ENCODE measurements around the gene HOXA9.

The HOXA9 gene

GRCh38 chr7:27200761-27201579 is 35.6 kb upstream of the HOXA9 start:
- DNase-seq (ENCODE audit: low spot score) = peak; percentile 64

DNA sequence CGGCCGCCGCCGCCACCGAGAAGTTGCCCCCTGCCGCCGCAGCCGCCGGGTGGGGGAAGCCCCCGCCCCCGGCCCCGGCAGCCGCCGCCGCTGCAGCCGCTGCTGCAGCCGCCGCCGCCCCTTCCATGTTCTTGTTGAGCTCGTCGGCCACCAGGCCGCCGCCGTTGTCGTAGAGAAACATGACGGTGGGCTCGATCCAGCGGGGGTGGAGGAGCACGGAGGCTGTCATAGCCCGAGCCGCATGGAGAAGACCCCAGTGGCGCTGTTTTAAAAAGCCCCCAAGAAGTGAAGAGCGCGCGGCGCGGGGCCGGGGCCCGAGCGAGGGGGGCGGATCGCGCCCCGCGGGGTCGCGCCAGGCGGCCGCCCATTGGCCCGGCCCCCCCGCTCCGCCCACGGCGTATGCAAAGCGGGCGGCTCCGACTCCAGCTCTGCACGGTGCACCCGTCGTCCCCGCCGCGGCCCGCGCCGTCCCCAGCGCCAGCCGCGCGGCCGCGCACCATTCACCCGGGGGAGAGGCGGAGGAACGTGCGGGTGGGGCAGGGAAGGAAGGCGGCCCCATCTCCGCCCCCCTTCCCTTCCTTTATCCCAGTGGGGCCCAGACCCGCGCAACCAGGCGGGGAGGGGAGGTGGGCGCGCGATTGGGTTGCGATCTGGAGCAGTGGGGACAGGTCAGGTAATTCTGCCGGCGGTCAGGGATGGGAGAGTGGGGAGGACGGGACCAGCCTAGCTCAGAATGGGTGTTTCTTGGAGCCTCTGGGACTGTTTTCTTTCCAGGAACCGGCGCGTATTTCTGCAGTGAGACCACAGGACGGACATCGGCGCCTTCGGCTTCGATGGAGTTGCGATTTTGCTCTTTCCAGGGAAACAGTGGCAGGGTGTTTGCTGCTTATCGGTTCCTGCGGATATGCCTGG is 34.8 kb upstream of the HOXA9 start, which contains the start of gene HOXA13:
Gene HOXA13, minus strand, starts transcription at position 243 of the 912 bp plus-strand sequence. Its CDS starts 14 bp downstream, at position 229.
- peak; percentile 82 for DNase-seq (ENCODE audit: low spot score)

- peak; percentile 72 for DNase-seq (ENCODE audit: low spot score)
Observed at GRCh38 chr7:27198871-27199801, 33.8 kb upstream of the HOXA9 start.

GRCh38 chr7:27198138-27198841 is 33.0 kb upstream of the HOXA9 start:
- DNase-seq (ENCODE audit: low spot score) = peak; percentile 67

DNA sequence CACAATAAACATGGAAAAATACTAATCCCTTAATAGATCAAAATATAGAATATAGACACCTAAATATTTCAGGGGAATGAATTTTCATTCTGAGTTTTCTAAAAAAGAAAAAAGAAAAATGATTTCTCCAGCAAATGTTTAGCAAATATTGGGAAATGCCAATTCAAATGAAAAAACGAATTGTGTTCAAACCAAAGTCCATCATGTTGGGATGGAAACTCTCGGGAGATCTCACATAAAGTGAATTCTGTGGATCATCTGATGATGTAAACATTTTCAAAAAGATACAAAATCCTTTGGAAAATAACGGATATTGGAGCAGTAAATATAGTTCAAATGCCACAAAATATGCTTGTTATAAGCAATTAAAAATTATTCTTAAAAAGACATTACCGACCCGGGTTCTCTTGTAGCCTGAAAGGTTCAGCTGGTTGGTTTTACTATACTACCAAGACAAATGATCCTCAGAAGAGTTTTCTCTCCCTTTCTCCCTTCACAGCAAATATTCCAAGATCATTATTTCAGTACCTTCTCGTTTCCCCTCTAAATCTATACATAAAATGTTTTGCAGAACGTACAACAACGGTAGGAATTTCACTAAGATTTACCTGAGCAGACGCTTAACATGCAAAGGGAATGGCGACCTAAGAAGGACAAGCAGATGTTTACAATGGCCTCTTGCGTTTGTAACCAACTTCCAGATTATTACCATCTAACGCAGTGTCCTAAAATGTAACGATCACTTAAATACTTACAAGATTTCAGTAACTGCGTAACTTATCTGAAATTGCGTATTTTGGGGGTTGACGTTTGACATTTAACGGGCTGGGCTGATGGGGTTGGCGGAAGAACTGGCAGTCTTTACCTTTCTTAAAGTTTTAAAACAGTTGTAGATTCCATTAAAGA is 32.1 kb upstream of the HOXA9 start:
- DNase-seq (ENCODE audit: low spot score) = peak; percentile 52

GRCh38 chr7:27196287-27196767 is 31.0 kb upstream of the HOXA9 start:
- DNase-seq (ENCODE audit: low spot score) = peak; percentile 87

DNA sequence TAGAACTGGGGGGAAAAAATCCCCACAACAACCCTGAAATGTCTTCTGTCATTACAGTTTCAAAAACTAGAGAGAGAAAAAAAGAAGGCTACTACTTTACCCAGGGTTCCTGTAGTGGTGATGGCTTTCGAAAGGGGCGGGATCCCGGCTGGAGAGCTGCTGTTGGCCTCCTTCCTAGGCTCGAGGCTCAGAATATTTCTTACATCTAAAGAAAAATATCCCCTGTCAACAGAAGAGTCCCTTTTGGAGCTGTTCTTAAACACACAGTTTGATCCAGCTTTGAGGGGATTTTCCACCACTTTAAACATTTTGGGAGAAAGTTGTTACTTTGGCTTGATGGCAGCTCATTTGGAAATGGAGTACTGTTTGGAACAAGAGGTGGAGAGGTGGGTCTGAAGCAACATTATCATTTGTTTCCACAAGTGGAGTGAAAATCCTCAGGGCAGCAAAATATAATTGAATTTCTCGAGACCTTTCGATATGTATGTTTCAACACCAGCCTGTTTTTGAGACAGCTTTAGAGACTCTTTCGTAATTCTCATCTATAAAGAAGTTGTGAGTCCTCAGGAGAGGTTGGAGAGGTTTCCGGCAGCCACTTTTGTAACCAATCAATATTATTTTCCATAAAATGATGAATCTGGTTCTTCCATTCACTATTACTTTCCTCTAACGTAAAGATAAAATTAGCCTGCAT is 29.5 kb upstream of the HOXA9 start:
- DNase-seq (ENCODE audit: low spot score) = peak; percentile 57

DNA sequence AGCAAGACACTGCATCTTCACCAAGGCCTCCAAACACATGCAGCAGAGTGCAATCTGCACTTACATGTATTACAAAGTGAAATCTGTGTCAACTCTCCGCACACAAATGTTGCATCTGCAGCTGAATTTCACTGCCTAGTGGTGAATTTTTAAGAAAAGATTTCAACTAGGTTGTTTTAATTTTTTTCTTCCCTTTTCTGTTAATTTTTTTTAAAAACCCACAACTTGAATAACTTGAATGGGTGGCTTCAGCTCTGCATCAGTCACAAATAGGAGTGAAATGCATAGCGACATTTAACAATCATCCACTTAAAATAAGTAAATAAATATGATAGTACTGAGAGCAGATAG is 28.6 kb upstream of the HOXA9 start:
- no peak for DNase-seq (ENCODE audit: low spot score)

DNA sequence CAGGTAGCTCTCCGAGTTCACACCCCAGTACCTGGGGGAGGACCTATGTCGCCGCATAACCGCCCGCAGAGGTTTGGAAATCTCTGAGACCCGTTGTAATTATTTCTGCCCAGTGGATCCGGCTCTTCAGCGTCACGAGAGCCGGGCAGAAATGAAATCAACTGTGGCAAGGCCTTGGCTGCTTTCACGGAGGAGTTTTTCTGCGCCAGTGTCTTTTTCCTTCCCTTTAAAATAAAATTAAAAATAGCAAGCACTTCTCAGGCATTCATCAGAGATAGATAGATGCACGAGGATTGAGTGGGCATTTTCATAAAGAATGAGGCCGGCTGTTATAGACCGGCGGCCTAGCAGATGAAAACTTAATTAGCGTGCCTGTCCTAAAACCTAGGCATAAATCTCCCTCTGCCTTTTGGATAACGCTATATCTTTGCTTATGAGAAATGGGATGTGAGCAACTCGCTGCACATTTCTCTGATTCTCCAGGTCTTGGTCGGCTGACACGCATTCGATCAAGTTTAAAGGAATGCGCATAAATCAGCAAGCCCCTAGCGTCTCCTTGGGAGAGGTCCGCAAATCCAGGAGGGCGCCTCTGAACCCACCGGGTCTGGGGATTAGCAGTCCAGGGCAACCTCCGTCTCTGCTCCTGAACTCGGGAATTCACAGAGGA is 28.1 kb upstream of the HOXA9 start:
- DNase-seq (ENCODE audit: low spot score) = peak; percentile 68

DNA sequence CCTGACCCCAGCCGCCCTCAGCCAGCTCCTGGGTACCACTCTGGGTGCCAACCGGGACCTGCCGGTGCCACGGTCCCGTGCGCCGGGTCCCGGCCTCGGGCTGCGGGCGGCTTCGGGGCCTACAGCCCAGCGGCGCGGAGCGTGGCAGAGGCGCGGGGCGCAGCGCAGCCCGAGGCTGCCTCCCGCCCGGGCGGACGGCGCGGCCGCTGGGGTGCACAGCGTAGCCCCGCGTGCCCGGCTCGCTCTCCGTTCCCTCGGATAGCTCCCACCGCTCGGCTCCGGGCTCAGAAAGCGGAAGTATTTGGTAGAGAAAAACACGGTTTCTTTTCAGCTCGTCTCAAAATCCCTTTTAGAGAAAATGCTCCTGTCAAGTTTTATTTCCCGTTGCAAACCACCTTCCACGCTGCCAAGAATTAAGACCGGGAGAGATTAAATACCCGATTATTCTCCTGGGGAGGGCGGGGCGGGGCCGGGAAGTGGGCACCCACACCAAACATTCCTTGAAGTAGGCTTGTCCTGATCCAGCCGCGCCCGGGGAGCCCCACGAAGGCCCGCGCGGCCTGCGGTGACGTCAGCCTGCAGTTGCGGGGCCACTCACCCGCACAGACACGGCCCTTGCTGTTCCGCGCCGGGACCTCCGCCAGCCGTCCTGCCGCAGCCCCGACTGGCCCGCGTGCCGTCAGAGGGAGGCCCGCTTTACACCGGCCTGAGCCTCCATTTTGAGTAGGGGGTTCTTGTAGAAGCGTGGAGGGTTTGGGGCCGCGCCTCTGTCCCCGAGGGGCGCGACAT is 27.4 kb upstream of the HOXA9 start:
- DNase-seq (ENCODE audit: low spot score) = peak; percentile 79

DNA sequence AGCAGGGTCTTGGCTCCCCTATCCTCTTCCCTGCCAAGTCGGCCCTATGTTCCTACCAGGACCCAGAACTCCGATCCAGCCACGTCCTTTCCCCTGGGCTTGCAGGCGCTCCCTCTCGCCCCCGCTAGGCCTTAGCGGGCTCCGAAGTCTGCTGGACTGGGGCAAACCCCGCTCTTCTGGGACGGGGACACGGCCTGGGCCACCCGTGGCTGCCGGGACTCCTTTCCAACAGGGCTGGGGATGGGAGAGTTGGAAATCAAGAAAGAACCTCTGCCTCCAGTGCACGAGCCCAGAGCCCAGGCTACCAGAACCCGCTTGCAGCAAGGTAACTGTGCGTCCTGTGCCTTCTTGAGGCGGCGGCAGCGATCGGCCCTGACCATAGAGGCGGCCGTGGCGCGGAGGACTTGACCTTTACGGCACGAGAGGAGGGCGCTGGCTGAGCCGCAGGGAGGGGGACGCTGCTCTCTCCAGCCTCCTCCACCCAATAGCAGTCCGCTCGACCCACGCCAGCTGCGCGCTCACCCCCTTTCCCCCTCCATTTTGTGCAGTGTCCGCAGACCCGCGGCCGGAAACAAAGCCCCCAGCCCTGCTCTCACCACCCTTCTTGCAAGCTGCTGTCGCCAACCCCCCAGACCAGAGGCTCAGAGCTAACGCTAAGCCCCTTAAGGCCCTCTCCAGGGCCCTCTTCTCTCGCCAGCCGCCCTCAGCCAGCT is 26.7 kb upstream of the HOXA9 start:
- DNase-seq (ENCODE audit: low spot score) = peak; percentile 78

DNA sequence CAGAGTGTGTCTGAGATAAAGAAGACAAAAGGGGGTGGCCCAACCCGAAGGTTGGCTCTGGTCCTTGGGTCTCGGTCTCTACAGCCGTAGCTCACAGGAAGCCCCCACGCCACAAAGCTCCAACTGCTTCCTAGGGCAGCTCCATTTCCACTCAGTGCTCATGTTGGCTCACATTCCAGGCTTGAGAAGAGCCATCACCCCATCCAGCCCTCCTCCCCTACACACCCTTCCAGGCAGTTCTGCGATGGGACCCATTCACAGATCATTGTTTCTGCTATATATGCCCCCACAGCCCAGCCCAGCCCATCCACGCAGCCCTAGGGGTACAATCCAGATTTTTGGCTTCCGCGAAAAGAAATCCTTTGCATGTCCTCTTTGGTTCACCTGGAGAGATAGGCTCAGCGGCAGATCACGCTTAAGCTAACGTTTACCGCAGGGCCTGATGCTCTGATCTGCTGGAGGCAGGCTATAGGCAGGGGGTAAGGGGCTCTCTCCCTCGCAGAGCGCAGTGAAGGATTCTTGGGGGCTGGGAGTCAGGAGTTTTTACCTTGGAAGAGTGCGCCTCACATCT is 25.9 kb upstream of the HOXA9 start:
- peak; percentile 64 for DNase-seq (ENCODE audit: low spot score)

DNA sequence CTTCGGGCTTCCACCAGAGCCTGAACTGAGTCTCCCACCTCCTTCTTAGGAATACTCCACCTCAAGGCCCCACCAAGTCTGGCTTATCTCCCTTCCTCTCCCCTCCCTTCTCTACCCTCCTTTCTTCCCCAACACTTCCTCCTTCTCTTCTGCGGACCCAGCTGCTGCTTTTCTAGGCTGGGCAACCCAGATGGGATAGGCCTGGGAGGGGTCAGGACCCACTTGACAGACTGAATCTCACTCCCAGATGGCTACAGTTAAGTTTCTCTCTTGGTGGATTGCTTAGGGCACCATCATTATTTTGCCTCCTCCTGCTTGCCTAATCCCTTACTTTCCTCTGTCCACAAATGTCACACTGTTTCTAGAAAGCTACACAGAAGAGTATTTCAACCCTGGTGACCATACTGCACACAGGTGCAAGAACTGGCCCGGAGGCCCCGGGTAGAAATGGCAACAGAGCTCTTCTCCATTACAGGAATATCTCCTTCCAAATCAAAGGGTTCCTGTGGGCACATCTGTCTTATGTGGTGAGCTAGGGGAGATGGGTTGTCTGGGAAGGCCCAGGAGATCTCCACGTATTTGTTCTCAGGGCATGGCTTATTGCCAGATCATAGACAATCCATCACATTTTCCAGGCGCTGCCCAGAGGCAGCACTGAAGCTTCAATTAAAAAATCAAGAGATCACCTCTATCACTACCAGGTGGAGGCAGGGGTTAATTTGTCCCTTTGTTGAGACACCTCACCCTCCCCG is 24.8 kb upstream of the HOXA9 start:
- peak; percentile 61 for DNase-seq (ENCODE audit: low spot score)

DNA sequence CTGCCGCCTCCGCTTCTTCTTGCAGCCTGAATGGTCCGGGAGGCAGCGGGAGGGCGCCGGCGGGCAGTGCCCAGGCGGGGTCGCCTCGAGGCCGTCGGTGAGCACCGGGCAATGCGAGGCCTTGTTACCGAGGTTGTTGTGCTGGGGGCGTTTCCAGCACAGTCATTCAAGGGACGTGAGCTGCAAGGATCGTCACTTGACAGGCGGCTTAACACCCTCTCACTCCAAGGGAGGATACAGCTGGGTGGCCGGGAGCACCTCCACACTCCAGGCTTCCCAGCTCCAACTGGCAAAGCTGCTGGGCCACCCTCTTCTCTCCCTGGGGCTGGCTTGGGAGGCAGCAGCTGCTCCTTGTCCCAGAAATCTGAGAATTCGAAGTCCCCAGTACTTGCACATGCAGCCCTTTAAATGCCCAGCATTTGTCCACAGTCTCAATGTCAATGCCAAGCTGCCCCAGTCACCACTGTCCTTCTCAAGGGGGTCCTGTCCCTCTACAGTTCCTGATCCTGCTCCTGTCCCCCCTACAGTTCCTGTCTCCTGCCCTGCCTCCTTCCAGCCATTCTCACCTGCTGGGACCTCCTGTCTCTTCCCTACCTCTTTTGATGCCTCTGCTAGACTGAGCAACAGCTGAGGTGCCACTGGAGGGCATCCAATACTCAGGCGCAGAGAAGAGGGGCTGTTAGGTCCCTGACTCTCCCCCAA is 24.1 kb upstream of the HOXA9 start:
- peak; percentile 69 for DNase-seq (ENCODE audit: low spot score)

Data from left forelimb (tissue), 1 donor.